ENCODE results near the gene SH3BP2.

Gene SH3BP2

GRCh38 chr4:2799224-2799911 is 6.5 kb downstream of the SH3BP2 start:
- no peaks in the 10 kb centered on the region for H3K9me3 Mint-ChIP-seq
- H3K27ac Mint-ChIP-seq, result peak overlapping the region; percentile 66
- peaks cover 51% of the 10 kb centered on the region for H3K4me1 Mint-ChIP-seq
- no peaks in the 10 kb centered on the region for H3K36me3 Mint-ChIP-seq (ENCODE audit: low read depth)
- peaks cover 3% of the 10 kb centered on the region for H3K27me3 Mint-ChIP-seq (ENCODE audit: low read depth, poor library complexity)
- TF ChIP-seq, protein P1, sequence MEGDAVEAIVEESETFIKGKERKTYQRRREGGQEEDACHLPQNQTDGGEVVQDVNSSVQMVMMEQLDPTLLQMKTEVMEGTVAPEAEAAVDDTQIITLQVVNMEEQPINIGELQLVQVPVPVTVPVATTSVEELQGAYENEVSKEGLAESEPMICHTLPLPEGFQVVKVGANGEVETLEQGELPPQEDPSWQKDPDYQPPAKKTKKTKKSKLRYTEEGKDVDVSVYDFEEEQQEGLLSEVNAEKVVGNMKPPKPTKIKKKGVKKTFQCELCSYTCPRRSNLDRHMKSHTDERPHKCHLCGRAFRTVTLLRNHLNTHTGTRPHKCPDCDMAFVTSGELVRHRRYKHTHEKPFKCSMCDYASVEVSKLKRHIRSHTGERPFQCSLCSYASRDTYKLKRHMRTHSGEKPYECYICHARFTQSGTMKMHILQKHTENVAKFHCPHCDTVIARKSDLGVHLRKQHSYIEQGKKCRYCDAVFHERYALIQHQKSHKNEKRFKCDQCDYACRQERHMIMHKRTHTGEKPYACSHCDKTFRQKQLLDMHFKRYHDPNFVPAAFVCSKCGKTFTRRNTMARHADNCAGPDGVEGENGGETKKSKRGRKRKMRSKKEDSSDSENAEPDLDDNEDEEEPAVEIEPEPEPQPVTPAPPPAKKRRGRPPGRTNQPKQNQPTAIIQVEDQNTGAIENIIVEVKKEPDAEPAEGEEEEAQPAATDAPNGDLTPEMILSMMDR (IDR thresholded peaks at IDR 0.05), result no peak
- peak; percentile 12 for DNase-seq
- H3K4me3 Mint-ChIP-seq, result no peak overlapping the region

DNA sequence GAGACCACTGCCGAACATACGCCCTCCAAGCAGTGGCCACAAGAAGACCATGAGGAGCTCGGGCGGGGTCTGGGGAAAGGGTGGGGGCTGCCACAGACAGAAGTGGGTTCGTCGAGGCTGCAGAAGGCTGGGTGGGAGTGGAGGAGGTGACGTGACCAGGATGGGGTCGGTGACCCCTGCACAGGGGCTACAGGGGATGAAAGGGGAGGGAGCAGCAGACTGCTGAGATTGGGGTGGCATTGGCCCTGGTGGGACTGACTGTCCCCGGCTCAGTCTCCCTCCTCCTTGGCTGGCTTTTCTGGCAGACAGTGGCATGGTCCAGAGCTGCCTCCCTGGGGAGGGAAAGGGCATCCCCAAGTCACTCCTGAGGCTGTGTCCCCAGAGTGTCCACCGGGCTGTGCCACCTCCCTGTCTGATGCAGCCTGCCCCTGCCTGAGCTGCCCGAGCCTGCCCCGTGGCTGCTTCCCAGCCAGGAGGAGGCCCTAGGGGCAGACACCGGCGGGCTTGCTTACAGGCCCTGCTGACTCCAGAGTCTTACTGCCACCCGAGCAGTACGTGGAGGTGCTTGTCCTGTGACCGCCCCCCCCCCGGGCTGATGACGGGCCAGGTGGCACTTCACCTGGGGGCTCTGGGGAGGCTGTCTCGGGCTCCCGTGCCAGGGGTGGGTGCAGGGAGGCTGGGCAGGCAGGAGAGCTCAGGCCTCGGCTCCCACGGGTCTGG is 7.2 kb downstream of the SH3BP2 start:
- TF ChIP-seq, protein P1 (IDR thresholded peaks at IDR 0.05), result no peak
- Mint-ChIP-seq H3K36me3 (ENCODE audit: low read depth) (no peaks in the 10 kb centered on the region), H3K27me3 (ENCODE audit: low read depth, poor library complexity) (peaks cover 2% of the 10 kb centered on the region), H3K4me1 (peaks cover 43% of the 10 kb centered on the region), H3K27ac (no peak overlapping the region), H3K9me3 (no peaks in the 10 kb centered on the region), H3K4me3 (no peak overlapping the region)
- peak; percentile 12 for DNase-seq

DNA sequence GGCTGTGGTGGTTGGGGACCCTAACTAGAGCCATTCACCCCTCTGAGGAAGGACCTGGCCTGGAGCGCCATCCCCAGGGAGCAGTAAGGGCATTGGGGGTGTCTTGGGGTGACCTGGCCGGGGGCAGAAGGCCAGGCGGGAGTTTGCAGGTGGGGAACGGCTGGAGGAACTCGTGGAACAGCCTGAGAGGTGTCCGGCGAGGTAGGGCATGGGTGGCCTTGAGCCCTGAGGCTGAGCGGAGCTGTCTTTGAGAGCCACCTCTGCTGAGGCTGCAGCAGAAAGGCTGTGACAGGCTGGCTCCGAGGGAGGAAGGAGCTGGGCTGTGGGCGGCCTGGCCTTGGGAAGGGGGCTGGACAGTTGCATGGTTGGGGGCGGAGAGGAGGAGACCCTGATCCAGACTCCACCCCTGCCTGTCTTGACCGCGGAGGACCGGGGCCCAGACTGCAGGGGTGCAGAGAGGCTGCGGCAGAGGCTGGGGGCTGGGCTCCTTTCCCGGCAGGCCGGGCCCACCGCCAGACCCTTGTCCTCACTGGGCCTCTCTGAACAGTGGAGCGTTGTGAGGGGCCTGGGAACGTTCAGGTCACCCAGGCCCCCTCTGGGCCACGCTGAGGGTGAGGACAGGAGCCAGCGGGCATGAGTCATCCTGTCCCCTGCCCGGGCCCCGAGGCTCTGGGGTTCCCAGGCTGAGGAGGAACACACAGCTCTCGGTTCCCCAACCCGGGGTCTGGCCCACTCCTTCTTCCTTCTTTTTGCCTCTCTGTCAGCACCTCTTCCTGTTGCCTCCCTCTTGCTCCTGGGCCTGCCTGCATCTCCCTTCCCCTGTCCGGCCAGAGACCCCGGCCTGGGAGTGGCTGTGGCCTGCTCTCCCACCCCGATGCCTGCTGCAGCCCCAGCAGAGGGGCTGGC is 8.1 kb downstream of the SH3BP2 start:
- Mint-ChIP-seq H3K27me3 (ENCODE audit: low read depth, poor library complexity) (peaks cover 2% of the 10 kb centered on the region), H3K9me3 (no peaks in the 10 kb centered on the region), H3K36me3 (ENCODE audit: low read depth) (no peaks in the 10 kb centered on the region), H3K4me1 (peaks cover 39% of the 10 kb centered on the region), H3K4me3 (peak overlapping the region; percentile 30), H3K27ac (peak overlapping the region; percentile 90)
- DNase-seq, result peak; percentile 71
- TF ChIP-seq, protein P1 (IDR thresholded peaks at IDR 0.05), result no peak

DNA sequence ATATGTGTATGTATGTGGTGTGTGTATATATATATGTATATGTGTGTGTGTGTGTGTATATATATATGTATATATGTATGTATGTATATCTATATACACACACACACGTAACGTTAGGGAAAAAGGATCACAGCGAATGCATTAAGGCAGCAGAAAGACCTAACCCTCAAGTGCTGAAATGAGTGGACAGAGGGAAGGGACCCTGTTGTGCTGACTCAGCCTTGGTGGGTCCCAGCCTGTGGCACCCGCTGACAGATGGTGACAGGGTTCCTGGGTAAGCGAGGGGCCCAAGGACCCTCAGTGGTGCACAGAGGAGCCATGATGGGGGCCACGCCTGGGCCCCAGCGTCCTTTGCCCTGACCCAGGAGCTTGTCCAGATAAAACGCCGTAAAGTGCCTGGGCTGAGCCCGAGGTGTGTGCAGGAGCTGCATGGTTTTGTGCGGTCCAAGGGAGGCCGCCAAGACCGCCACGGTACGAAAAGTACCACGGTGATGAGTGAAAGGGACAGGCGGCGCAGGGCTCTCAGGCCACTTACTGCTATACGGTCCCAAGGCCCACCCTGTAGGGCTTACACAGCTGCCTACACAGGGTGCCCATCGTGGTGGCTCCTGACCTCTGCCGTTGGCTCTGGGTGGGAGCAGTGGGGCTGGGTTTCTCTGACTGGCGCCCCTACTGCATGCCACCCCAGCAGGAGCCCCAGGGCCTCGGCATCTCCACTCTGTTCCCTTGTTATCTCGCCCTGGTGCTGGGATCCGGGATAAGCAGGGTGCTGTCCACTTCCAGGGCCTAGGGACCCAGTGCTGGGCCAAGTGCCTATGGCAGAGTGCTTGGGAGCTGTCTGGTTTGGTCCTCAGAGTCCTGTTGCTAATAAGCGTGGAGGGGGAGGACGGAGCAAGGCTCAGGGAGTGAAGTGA is 10.0 kb downstream of the SH3BP2 start:
- Mint-ChIP-seq H3K4me1 (peaks cover 44% of the 10 kb centered on the region), H3K36me3 (ENCODE audit: low read depth) (no peaks in the 10 kb centered on the region)
- TF ChIP-seq, protein P1 (IDR thresholded peaks at IDR 0.05), result no peak

More for the DNA sequence above, 10.0 kb downstream of the SH3BP2 start:
- Mint-ChIP-seq H3K27ac (no peak overlapping the region), H3K27me3 (ENCODE audit: low read depth, poor library complexity) (peaks cover 3% of the 10 kb centered on the region), H3K4me3 (no peak overlapping the region), H3K9me3 (no peaks in the 10 kb centered on the region)
- no peak for DNase-seq
